ENCODE measurements around the gene GPR158.

GPR158 gene

DNA sequence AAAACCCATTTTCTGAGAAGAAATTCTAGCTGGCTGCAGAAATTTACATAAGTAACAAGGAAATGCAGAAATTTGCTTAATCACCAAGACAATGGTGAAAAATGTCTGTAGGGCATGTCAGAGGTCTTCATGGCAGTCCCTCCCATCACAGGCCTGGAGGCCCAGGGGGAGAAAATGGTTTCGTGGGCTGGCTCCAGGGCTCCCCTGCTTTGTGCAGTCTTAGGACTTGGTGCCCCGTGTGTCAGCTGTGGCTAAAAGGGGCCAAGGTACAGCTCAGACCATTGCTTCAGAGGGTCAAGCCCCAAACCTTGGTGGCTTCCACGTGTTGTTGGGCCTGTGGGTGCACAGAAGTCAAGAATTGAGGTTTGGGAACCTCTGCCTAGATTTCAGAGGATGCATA is 215.9 kb downstream of the GPR158 start:
- H3K4me3 ChIP-seq (ENCODE audit: control insufficient read depth in 1 of 7, extremely low read depth in 1 of 7, insufficient read depth in 4 of 7, low read depth in 2 of 7, low read length in 6 of 7), result no peak overlapping the region
- no peak overlapping the region for H3K27ac ChIP-seq (ENCODE audit: insufficient read depth in 1 of 2, low read depth in 1 of 2, low read length in 2 of 2, poor library complexity in 1 of 2, severe bottlenecking in 2 of 2)
- 66% methylated on average over 3 of the region's 3 CpGs for WGBS (ENCODE audit: insufficient coverage)
- ChIA-PET POLR2A (no interaction called here), CTCF (no interaction called here)
- H3K27me3 ChIP-seq (replicated peaks in 2 of 5; ENCODE audit: control insufficient read depth in 4 of 5, insufficient read depth in 5 of 5, low read length in 4 of 5), result no peaks in the 10 kb centered on the region
- no peaks in the 10 kb centered on the region for H3K4me1 ChIP-seq (ENCODE audit: control extremely low read depth in 1 of 4, control insufficient read depth in 4 of 4, insufficient read depth in 4 of 4, low read length in 3 of 4)
- peaks cover 4 to 19% (median 6%) of the 10 kb centered on the region in 5 experiments for H3K9me3 ChIP-seq (ENCODE audit: control extremely low read depth in 1 of 5, control insufficient read depth in 4 of 5, insufficient read depth in 2 of 5, low read depth in 1 of 5, low read length in 4 of 5)
- no peaks in the 10 kb centered on the region for H3K36me3 ChIP-seq (ENCODE audit: control insufficient read depth in 4 of 4, insufficient read depth in 4 of 4, low read length in 3 of 4)
- DNase-seq, result no peak

DNA sequence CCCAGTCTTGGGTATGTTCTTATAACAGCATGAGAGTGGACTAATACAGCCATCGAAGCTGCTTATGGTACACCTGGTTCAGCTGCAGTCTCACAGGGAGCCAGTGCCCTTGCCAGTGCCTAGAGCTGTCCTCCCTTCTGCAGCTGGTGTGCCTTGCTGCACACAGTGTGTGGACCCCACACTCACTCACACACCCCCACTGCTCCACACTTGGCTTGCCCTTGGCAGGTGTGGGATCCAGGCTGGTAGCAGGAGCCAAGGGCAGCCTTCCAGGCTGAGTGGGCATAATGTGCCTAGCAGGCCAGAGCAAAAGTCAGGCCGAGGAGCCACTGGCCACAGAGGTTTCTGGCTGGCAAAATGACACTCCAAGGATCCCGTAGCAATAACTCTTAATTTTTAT is 217.3 kb downstream of the GPR158 start:
- Histone ChIP-seq H3K4me1 (ENCODE audit: control extremely low read depth in 1 of 4, control insufficient read depth in 4 of 4, insufficient read depth in 4 of 4, low read length in 3 of 4) (no peaks in the 10 kb centered on the region), H3K4me3 (ENCODE audit: control insufficient read depth in 1 of 7, extremely low read depth in 1 of 7, insufficient read depth in 4 of 7, low read depth in 2 of 7, low read length in 6 of 7) (no peak overlapping the region), H3K27ac (ENCODE audit: insufficient read depth in 1 of 2, low read depth in 1 of 2, low read length in 2 of 2, poor library complexity in 1 of 2, severe bottlenecking in 2 of 2) (no peak overlapping the region), H3K36me3 (ENCODE audit: control insufficient read depth in 4 of 4, insufficient read depth in 4 of 4, low read length in 3 of 4) (no peaks in the 10 kb centered on the region), H3K9me3 (ENCODE audit: control extremely low read depth in 1 of 5, control insufficient read depth in 4 of 5, insufficient read depth in 2 of 5, low read depth in 1 of 5, low read length in 4 of 5) (peaks cover 4 to 19% (median 6%) of the 10 kb centered on the region in 5 experiments), H3K27me3 (replicated peaks in 2 of 5; ENCODE audit: control insufficient read depth in 4 of 5, insufficient read depth in 5 of 5, low read length in 4 of 5) (no peaks in the 10 kb centered on the region)
- CTCF ChIA-PET, result no interaction called here
- 90% methylated on average over 2 of the region's 3 CpGs for WGBS (ENCODE audit: insufficient coverage)
- POLR2A ChIA-PET, result no interaction called here
- no peak for DNase-seq

- POLR2A ChIA-PET, result no interaction called here
- Histone ChIP-seq H3K9me3 (ENCODE audit: control extremely low read depth in 1 of 5, control insufficient read depth in 4 of 5, insufficient read depth in 2 of 5, low read depth in 1 of 5, low read length in 4 of 5) (peaks cover under 1 to 15% (median 4%) of the 10 kb centered on the region in 5 experiments), H3K27ac (ENCODE audit: insufficient read depth in 1 of 2, low read depth in 1 of 2, low read length in 2 of 2, poor library complexity in 1 of 2, severe bottlenecking in 2 of 2) (no peak overlapping the region), H3K4me1 (ENCODE audit: control extremely low read depth in 1 of 4, control insufficient read depth in 4 of 4, insufficient read depth in 4 of 4, low read length in 3 of 4) (no peaks in the 10 kb centered on the region), H3K36me3 (ENCODE audit: control insufficient read depth in 4 of 4, insufficient read depth in 4 of 4, low read length in 3 of 4) (no peaks in the 10 kb centered on the region), H3K4me3 (ENCODE audit: control insufficient read depth in 1 of 7, extremely low read depth in 1 of 7, insufficient read depth in 4 of 7, low read depth in 2 of 7, low read length in 6 of 7) (no peak overlapping the region), H3K27me3 (replicated peaks in 2 of 5; ENCODE audit: control insufficient read depth in 4 of 5, insufficient read depth in 5 of 5, low read length in 4 of 5) (no peaks in the 10 kb centered on the region)
- WGBS (ENCODE audit: insufficient coverage), result 100% methylated on average over 1 of the region's 2 CpGs
- no peak for DNase-seq
- CTCF ChIA-PET, result no interaction called here
These were observed 218.8 kb downstream of the GPR158 start for GRCh38 chr10:25393621-25394020.

DNA sequence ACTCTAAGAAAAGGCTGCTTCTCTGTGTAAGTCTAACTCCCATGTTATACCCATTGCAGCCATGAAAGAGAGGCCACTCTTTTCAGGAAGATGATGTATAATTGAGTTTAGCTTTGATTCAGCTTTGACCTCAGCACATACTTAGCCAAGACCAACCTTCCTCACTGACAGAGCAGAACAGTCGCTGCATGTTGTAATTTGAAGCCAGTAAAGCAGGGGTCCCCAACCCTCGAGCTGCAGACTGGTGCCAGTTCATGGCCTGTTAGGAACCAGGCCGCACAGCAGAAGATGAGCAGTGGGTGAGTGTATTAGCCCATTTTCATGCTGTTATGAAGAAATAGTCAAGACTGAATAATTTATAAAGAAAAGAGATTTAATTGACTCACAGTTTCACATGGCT is 223.9 kb downstream of the GPR158 start:
- no peak overlapping the region for H3K27ac ChIP-seq (ENCODE audit: insufficient read depth in 1 of 2, low read depth in 1 of 2, low read length in 2 of 2, poor library complexity in 1 of 2, severe bottlenecking in 2 of 2)
- WGBS (ENCODE audit: insufficient coverage), result 65% methylated on average over 3 of the region's 3 CpGs
- CTCF ChIA-PET, result no interaction called here

DNA sequence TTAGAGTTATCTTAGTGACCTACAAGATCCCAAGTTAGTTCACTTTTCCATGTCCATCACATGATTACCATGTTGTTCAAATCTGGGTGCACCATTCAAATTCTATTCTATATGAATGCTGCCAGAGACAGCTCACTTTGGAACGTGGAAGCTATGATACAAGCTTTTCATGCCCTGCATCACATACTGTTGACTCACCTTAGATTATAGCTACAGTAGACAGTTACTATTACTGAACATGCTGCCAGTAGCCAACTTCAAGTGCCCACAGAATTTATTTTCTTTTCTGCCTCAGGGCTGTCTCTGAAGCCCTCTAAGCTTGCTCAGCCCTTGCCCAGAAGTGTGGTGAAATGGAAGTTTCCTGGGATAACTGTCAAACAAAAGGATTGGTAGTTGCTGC is 231.1 kb downstream of the GPR158 start:
- ChIA-PET POLR2A (no interaction called here), CTCF (no interaction called here)
- Histone ChIP-seq H3K36me3 (ENCODE audit: control insufficient read depth in 4 of 4, insufficient read depth in 4 of 4, low read length in 3 of 4) (no peaks in the 10 kb centered on the region), H3K9me3 (ENCODE audit: control extremely low read depth in 1 of 5, control insufficient read depth in 4 of 5, insufficient read depth in 2 of 5, low read depth in 1 of 5, low read length in 4 of 5) (no peaks in the 10 kb centered on the region), H3K27me3 (replicated peaks in 2 of 5; ENCODE audit: control insufficient read depth in 4 of 5, insufficient read depth in 5 of 5, low read length in 4 of 5) (no peaks in the 10 kb centered on the region), H3K4me1 (ENCODE audit: control extremely low read depth in 1 of 4, control insufficient read depth in 4 of 4, insufficient read depth in 4 of 4, low read length in 3 of 4) (no peaks in the 10 kb centered on the region), H3K4me3 (ENCODE audit: control insufficient read depth in 1 of 7, extremely low read depth in 1 of 7, insufficient read depth in 4 of 7, low read depth in 2 of 7, low read length in 6 of 7) (no peak overlapping the region), H3K27ac (ENCODE audit: insufficient read depth in 1 of 2, low read depth in 1 of 2, low read length in 2 of 2, poor library complexity in 1 of 2, severe bottlenecking in 2 of 2) (no peak overlapping the region)
- no peak for DNase-seq
- WGBS (ENCODE audit: insufficient coverage), result 100% methylated on average over 1 of the region's 1 CpG

More for the DNA sequence above, 223.9 kb downstream of the GPR158 start:
- H3K36me3 ChIP-seq (ENCODE audit: control insufficient read depth in 4 of 4, insufficient read depth in 4 of 4, low read length in 3 of 4), result no peaks in the 10 kb centered on the region
- H3K9me3 ChIP-seq (ENCODE audit: control extremely low read depth in 1 of 5, control insufficient read depth in 4 of 5, insufficient read depth in 2 of 5, low read depth in 1 of 5, low read length in 4 of 5), result peaks cover 0 to under 1% (median 0%) of the 10 kb centered on the region in 5 experiments
- no peak for DNase-seq
- no peaks in the 10 kb centered on the region for H3K4me1 ChIP-seq (ENCODE audit: control extremely low read depth in 1 of 4, control insufficient read depth in 4 of 4, insufficient read depth in 4 of 4, low read length in 3 of 4)
- H3K27me3 ChIP-seq (replicated peaks in 2 of 5; ENCODE audit: control insufficient read depth in 4 of 5, insufficient read depth in 5 of 5, low read length in 4 of 5), result no peaks in the 10 kb centered on the region
- H3K4me3 ChIP-seq (ENCODE audit: control insufficient read depth in 1 of 7, extremely low read depth in 1 of 7, insufficient read depth in 4 of 7, low read depth in 2 of 7, low read length in 6 of 7), result no peak overlapping the region
- POLR2A ChIA-PET, result no interaction called here

- Histone ChIP-seq H3K27ac (ENCODE audit: insufficient read depth in 1 of 2, low read depth in 1 of 2, low read length in 2 of 2, poor library complexity in 1 of 2, severe bottlenecking in 2 of 2) (no peak overlapping the region), H3K27me3 (replicated peaks in 2 of 5; ENCODE audit: control insufficient read depth in 4 of 5, insufficient read depth in 5 of 5, low read length in 4 of 5) (no peaks in the 10 kb centered on the region), H3K36me3 (ENCODE audit: control insufficient read depth in 4 of 4, insufficient read depth in 4 of 4, low read length in 3 of 4) (no peaks in the 10 kb centered on the region), H3K4me3 (ENCODE audit: control insufficient read depth in 1 of 7, extremely low read depth in 1 of 7, insufficient read depth in 4 of 7, low read depth in 2 of 7, low read length in 6 of 7) (no peak overlapping the region), H3K4me1 (ENCODE audit: control extremely low read depth in 1 of 4, control insufficient read depth in 4 of 4, insufficient read depth in 4 of 4, low read length in 3 of 4) (no peaks in the 10 kb centered on the region), H3K9me3 (ENCODE audit: control extremely low read depth in 1 of 5, control insufficient read depth in 4 of 5, insufficient read depth in 2 of 5, low read depth in 1 of 5, low read length in 4 of 5) (peaks cover 0 to 1% (median 0%) of the 10 kb centered on the region in 5 experiments)
- POLR2A ChIA-PET, result no interaction called here
- WGBS (ENCODE audit: insufficient coverage), result no CpG with 5 or more reads among the region's 2 CpGs
- no peak for DNase-seq
- CTCF ChIA-PET, result no interaction called here
These were observed 242.8 kb downstream of the GPR158 start for GRCh38 chr10:25417611-25418010.

- Histone ChIP-seq H3K36me3 (ENCODE audit: control insufficient read depth in 4 of 4, insufficient read depth in 4 of 4, low read length in 3 of 4) (no peaks in the 10 kb centered on the region), H3K4me1 (ENCODE audit: control extremely low read depth in 1 of 4, control insufficient read depth in 4 of 4, insufficient read depth in 4 of 4, low read length in 3 of 4) (no peaks in the 10 kb centered on the region), H3K27me3 (replicated peaks in 2 of 5; ENCODE audit: control insufficient read depth in 4 of 5, insufficient read depth in 5 of 5, low read length in 4 of 5) (no peaks in the 10 kb centered on the region), H3K9me3 (ENCODE audit: control extremely low read depth in 1 of 5, control insufficient read depth in 4 of 5, insufficient read depth in 2 of 5, low read depth in 1 of 5, low read length in 4 of 5) (no peaks in the 10 kb centered on the region), H3K4me3 (ENCODE audit: control insufficient read depth in 1 of 7, extremely low read depth in 1 of 7, insufficient read depth in 4 of 7, low read depth in 2 of 7, low read length in 6 of 7) (no peak overlapping the region), H3K27ac (ENCODE audit: insufficient read depth in 1 of 2, low read depth in 1 of 2, low read length in 2 of 2, poor library complexity in 1 of 2, severe bottlenecking in 2 of 2) (no peak overlapping the region)
- DNase-seq, result no peak
- WGBS (ENCODE audit: insufficient coverage), result 83% methylated on average over 1 of the region's 2 CpGs
- ChIA-PET POLR2A (no interaction called here), CTCF (no interaction called here)
These were observed 251.0 kb downstream of the GPR158 start for GRCh38 chr10:25425776-25426175.

All from common myeloid progenitor, CD34-positive (primary cell).